ENCODE data around the gene CTU1.

DNA sequence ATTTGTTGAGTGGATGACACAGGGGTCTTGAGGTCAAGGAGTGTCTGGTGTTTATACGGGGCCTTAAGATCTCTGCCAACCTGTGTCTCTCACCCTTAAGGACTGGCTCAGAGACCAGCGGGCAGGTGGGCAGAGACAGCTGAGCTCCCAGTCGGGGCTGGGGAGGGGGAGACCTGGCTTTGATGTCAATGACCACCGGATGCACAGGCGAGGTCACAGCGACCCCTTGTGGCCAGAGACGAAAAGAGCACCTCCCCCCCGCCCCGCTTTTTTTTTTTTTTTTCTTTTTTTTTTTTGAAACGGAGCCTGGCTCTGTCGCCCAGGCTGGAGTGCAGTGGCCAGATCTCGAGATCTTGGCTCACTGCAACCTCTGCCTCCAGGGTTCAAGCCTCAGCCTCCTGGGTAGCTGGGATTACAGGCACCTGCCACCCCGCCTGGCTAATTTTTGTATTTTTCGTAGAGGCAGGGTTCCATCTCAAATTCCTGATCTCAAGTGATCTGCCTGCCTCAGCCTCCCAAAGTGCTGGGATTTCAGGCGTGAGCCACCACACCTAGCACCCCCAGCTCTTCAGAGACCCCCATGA, 13.4 kb downstream of the CTU1 start:
- TF ChIP-seq CTCF (conservative IDR thresholded peaks at IDR 0.05) (peak; percentile 94), ZFX (IDR thresholded peaks at IDR 0.05) (no peak)
